Testis (tissue), 3 donors: Measurements from ENCODE around the gene DHX9. TPM values are rescaled to one million over a fixed set of nuclear protein-coding genes. Genes with fewer than 3 reads are reported as not detected.

Source experiments
- DNase-seq: peaks from one replicate; pipeline ENCODE4 v3.0.0-alpha.2; 2019
- H3K27ac ChIP-seq, 2 donors: fragments of 200-600 bp; sonication (generic); one replicate each; pipeline ENCODE4 v1.5.1; 2019
- H3K27me3 ChIP-seq: fragments of 200-600 bp; sonication (generic); one replicate; pipeline ENCODE4 v1.5.1; 2019
- H3K36me3 ChIP-seq: fragments of 200-600 bp; sonication (generic); one replicate; pipeline ENCODE4 v1.5.1; 2017; ENCODE audit warnings: low read depth; ENCODE audit errors: missing control alignments
- H3K4me1 ChIP-seq: fragments of 200-600 bp; sonication (generic); one replicate; pipeline ENCODE4 v1.5.1; 2019
- H3K4me3 ChIP-seq, 2 donors: fragments of 200-600 bp; sonication (generic); one replicate each; pipeline ENCODE4 v1.5.1; 2017 to 2019
- H3K9me3 ChIP-seq: fragments of 200-600 bp; sonication (generic); one replicate; pipeline ENCODE4 v1.5.1; 2017
- POLR2A ChIP-seq: fragments of 450-650 bp; IDR thresholded peaks from one replicate; pipeline ENCODE4 v1.6.1; 2017; ENCODE audit warnings: antibody characterized with exemption, mild to moderate bottlenecking, moderate library complexity
- WGBS, 2 donors: methylation state at CpG; one replicate each; pipeline ENCODE4 v1.1.5; 2018; 5-methylcytosine and 5-hydroxymethylcytosine counted together
- intact Hi-C: fragments of 100-400 bp; cut with DNase I; formaldehyde crosslinking; loops from one replicate; pipeline ENCODE4 v1.15.1; 2023; ENCODE audit warnings: low total_unique reads
- polyA plus RNA-seq: library from polyadenylated mRNA; stranded (reverse); fragments of 350-450 nt; fragmentation: Illumina TruSeq; extraction: RNeasy Lipid Tissue Mini Kit (QIAGEN cat#74804); gene quantifications from one replicate; pipeline ENCODE4 v1.2.3, GENCODE V29; 2014; ENCODE audit warnings: low read depth, low replicate concordance; ENCODE audit not compliant: insufficient read depth
- total RNA-seq, 2 donors: library from RNA; depleted of rRNA; stranded (reverse); fragments of >200 nt; gene quantifications; one replicate each; pipeline ENCODE4 v1.2.3, GENCODE V29; 2016
- TF ChIP-seq, protein P1 (sequence below), 3 experiments: fragments of 450-650 bp in 2 of 3; fragments of 200-600 bp in 1 of 3; sonication (generic) in 1 of 3; IDR thresholded peaks; one replicate each; pipeline ENCODE4 v1.5.1; 2016 to 2019; ENCODE audit warnings: antibody characterized with exemption in 3 of 3, mild to moderate bottlenecking in 2 of 3, moderate library complexity in 1 of 3

Gene DHX9
- total and polyA plus RNA-seq, 3 donors from 2014 or later: 117 to 163 (median 139) TPM

- TF ChIP-seq, protein P1, sequence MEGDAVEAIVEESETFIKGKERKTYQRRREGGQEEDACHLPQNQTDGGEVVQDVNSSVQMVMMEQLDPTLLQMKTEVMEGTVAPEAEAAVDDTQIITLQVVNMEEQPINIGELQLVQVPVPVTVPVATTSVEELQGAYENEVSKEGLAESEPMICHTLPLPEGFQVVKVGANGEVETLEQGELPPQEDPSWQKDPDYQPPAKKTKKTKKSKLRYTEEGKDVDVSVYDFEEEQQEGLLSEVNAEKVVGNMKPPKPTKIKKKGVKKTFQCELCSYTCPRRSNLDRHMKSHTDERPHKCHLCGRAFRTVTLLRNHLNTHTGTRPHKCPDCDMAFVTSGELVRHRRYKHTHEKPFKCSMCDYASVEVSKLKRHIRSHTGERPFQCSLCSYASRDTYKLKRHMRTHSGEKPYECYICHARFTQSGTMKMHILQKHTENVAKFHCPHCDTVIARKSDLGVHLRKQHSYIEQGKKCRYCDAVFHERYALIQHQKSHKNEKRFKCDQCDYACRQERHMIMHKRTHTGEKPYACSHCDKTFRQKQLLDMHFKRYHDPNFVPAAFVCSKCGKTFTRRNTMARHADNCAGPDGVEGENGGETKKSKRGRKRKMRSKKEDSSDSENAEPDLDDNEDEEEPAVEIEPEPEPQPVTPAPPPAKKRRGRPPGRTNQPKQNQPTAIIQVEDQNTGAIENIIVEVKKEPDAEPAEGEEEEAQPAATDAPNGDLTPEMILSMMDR (IDR thresholded peaks at IDR 0.05): no peak
- TF ChIP-seq POLR2A: no peak
- H3K4me3 ChIP-seq: no peak overlapping the region
- intact Hi-C loops: no loop called here
- 96 to 98% methylated on average over 7 of the region's 7 CpGs for WGBS, 2 donors
- H3K27me3 ChIP-seq: no peaks in the 10 kb centered on the region
- no peak overlapping the region for H3K27ac ChIP-seq
- no peaks in the 10 kb centered on the region for H3K4me1 ChIP-seq
- H3K36me3 ChIP-seq: peaks cover 6% of the 10 kb centered on the region
- no peaks in the 10 kb centered on the region for H3K9me3 ChIP-seq
- no peak for DNase-seq
These were observed 38.7 kb downstream of the DHX9 start for GRCh38 chr1:182877842-182878241.

DNA sequence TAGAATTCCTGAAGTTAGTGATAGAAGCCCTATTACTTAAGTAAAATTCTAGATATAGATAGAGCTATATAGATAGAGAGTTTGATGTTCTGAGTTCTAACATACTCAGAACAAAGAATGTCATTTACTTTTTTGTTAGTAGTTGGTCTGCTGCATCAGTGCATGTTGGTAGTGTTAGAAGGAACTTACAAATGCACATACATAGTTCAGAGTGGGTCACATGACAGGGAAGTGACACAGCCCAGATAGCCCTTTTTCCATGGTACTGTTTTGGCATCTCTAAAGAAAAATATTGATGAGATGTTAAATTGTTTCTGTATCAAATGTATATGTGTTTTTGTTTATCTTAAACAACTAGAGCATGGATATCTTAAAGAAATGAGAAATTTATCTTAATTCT lies 45.7 kb downstream of the DHX9 start:
- Histone ChIP-seq H3K4me1 (no peaks in the 10 kb centered on the region), H3K27ac (no peak overlapping the region), H3K4me3 (no peak overlapping the region), H3K36me3 (no peaks in the 10 kb centered on the region), H3K9me3 (no peaks in the 10 kb centered on the region), H3K27me3 (no peaks in the 10 kb centered on the region)
- TF ChIP-seq POLR2A: no peak
- TF ChIP-seq, protein P1 (IDR thresholded peaks at IDR 0.05): no peak
- intact Hi-C loops: no loop called here
- DNase-seq: no peak

- no peaks in the 10 kb centered on the region for H3K27me3 ChIP-seq
- no peaks in the 10 kb centered on the region for H3K36me3 ChIP-seq
- no peak overlapping the region for H3K27ac ChIP-seq
- H3K4me3 ChIP-seq: no peak overlapping the region
- H3K4me1 ChIP-seq: no peaks in the 10 kb centered on the region
- 86 to 91% methylated on average over 3 of the region's 3 CpGs for WGBS, 2 donors
- no peaks in the 10 kb centered on the region for H3K9me3 ChIP-seq
- TF ChIP-seq, protein P1 (IDR thresholded peaks at IDR 0.05): no peak
- TF ChIP-seq POLR2A: no peak
- intact Hi-C loops: no loop called here
- DNase-seq: no peak
These were observed 46.4 kb downstream of the DHX9 start for GRCh38 chr1:182885591-182885990.

GRCh38 chr1:182886985-182887384 lies 47.8 kb downstream of the DHX9 start:
- Histone ChIP-seq H3K36me3 (no peaks in the 10 kb centered on the region), H3K27ac (no peak overlapping the region)

More at GRCh38 chr1:182886985-182887384, 47.8 kb downstream of the DHX9 start:
- no peaks in the 10 kb centered on the region for H3K9me3 ChIP-seq
- no peaks in the 10 kb centered on the region for H3K27me3 ChIP-seq
- no peak overlapping the region for H3K4me3 ChIP-seq
- 94 to 96% methylated on average over 11 of the region's 11 CpGs for WGBS, 2 donors
- intact Hi-C loops: no loop called here
- TF ChIP-seq, protein P1 (IDR thresholded peaks at IDR 0.05): no peak
- no peak for TF ChIP-seq POLR2A
- no peak for DNase-seq
- no peaks in the 10 kb centered on the region for H3K4me1 ChIP-seq
